Measurements from ENCODE around the gene PRDX1. TPM values are rescaled to one million over a fixed set of nuclear protein-coding genes. Genes with fewer than 3 reads are reported as not detected.

PRDX1 gene
- polyA plus RNA-seq, 1 experiment: 414 TPM

GRCh38 chr1:45554198-45554597 is 32.5 kb upstream of the PRDX1 start:
- no peak for DNase-seq (ENCODE audit: low read depth)
- H3K36me3 ChIP-seq (ENCODE audit: control insufficient read depth, insufficient read depth, low read length): peaks cover 4% of the 10 kb centered on the region
- ChIA-PET POLR2A (interaction anchor here (0.5 kb wide), 1 partner anchor 30 kb away, joined by 5 read pairs; no protein-coding TSS in a partner anchor), CTCF (interaction anchor here (1.3 kb wide), 1 partner anchor 15 kb away, joined by 4 read pairs; no protein-coding TSS in a partner anchor)
- H3K4me3 ChIP-seq (ENCODE audit: low read depth, low read length): no peak overlapping the region
- TF ChIP-seq CTCF (IDR thresholded peaks at IDR 0.05; ENCODE audit: insufficient read depth, low read depth, low read length): no peak
- H3K27me3 ChIP-seq (ENCODE audit: control insufficient read depth, insufficient read depth, low read length): no peaks in the 10 kb centered on the region

- no peak for TF ChIP-seq CTCF (IDR thresholded peaks at IDR 0.05; ENCODE audit: insufficient read depth, low read depth, low read length)
- POLR2A ChIA-PET: no interaction called here
- Histone ChIP-seq H3K4me3 (ENCODE audit: low read depth, low read length) (no peak overlapping the region), H3K36me3 (ENCODE audit: control insufficient read depth, insufficient read depth, low read length) (peaks cover 4% of the 10 kb centered on the region), H3K27me3 (ENCODE audit: control insufficient read depth, insufficient read depth, low read length) (no peaks in the 10 kb centered on the region)
- no peak for DNase-seq (ENCODE audit: low read depth)
- CTCF ChIA-PET: interaction anchor here (1.5 kb wide), 1 partner anchor 17 kb away, joined by 4 read pairs; no protein-coding TSS in a partner anchor
Observed at GRCh38 chr1:45552331-45552730, 30.6 kb upstream of the PRDX1 start.

- CTCF ChIA-PET: interaction anchor here (0.6 to 1.7 kb wide), 4 partner anchors 17 to 537 kb away, joined by 3 to 6 read pairs (median 4); no protein-coding TSS in a partner anchor
Observed at GRCh38 chr1:45551684-45552083, 30.0 kb upstream of the PRDX1 start.

GRCh38 chr1:45550401-45551351 is 29.0 kb upstream of the PRDX1 start, which contains the start of gene AKR1A1:
Gene AKR1A1, plus strand, starts transcription at chr1:45550826. Its CDS starts 10,969 bp downstream, at chr1:45561795.
- peak within 1 kb of the TSS; percentile 52 for H3K4me3 ChIP-seq (ENCODE audit: low read depth, low read length)
- peaks cover 1% of the 10 kb centered on the region for H3K36me3 ChIP-seq (ENCODE audit: control insufficient read depth, insufficient read depth, low read length)
- peak; percentile 34 for DNase-seq (ENCODE audit: low read depth)
- no peaks in the 10 kb centered on the region for H3K27me3 ChIP-seq (ENCODE audit: control insufficient read depth, insufficient read depth, low read length)
- POLR2A ChIA-PET: interaction anchor here (0.6 to 1.1 kb wide), 2 partner anchors 28 to 29 kb away, joined by 4 to 13 read pairs; partner anchors contain the start of gene PRDX1
- CTCF ChIA-PET: interaction anchor here (0.6 to 1.7 kb wide), 10 partner anchors 10 to 536 kb away, joined by 3 to 6 read pairs (median 3); no protein-coding TSS in a partner anchor
- TF ChIP-seq CTCF (IDR thresholded peaks at IDR 0.05; ENCODE audit: insufficient read depth, low read depth, low read length): no peak

More at GRCh38 chr1:45551684-45552083, 30.0 kb upstream of the PRDX1 start:
- DNase-seq (ENCODE audit: low read depth): no peak
- Histone ChIP-seq H3K36me3 (ENCODE audit: control insufficient read depth, insufficient read depth, low read length) (peaks cover 4% of the 10 kb centered on the region), H3K27me3 (ENCODE audit: control insufficient read depth, insufficient read depth, low read length) (no peaks in the 10 kb centered on the region), H3K4me3 (ENCODE audit: low read depth, low read length) (peak overlapping the region; percentile 52)
- no peak for TF ChIP-seq CTCF (IDR thresholded peaks at IDR 0.05; ENCODE audit: insufficient read depth, low read depth, low read length)
- POLR2A ChIA-PET: interaction anchor here (0.6 to 1.1 kb wide), 2 partner anchors 27 to 30 kb away, joined by 4 to 13 read pairs; partner anchors contain the start of gene PRDX1
